H9 (cell line): ENCODE results near the gene TENM4. TPM values are rescaled to one million over a fixed set of nuclear protein-coding genes. Genes with fewer than 3 reads are reported as not detected.

ENCODE experiments used
- DNase-seq: peaks from one replicate; pipeline ENCODE4 v3.0.0-alpha.2; 2017
- H2AFZ ChIP-seq: one replicate; pipeline ENCODE4 v1.6.1; 2013; ENCODE audit warnings: mild to moderate bottlenecking, low read length, control low read depth, moderate library complexity
- H2AK5ac ChIP-seq: 2 replicates; pipeline ENCODE4 v1.6.1; 2013; ENCODE audit warnings: low read length, control low read depth, mixed read lengths; ENCODE audit not compliant: insufficient read length
- H2BK120ac ChIP-seq: one replicate; pipeline ENCODE4 v1.6.1; 2013; ENCODE audit warnings: low read depth, mild to moderate bottlenecking, low read length, control low read depth, inconsistent platforms; ENCODE audit not compliant: poor library complexity, severe bottlenecking
- H2BK12ac ChIP-seq: 2 replicates; pipeline ENCODE4 v1.6.1; 2013; ENCODE audit warnings: low read length, control low read depth, mixed read lengths, low read depth; ENCODE audit not compliant: insufficient read length
- H2BK15ac ChIP-seq: 2 replicates; pipeline ENCODE4 v1.6.1; 2013; ENCODE audit warnings: low read depth, low read length, control low read depth
- H2BK20ac ChIP-seq: one replicate; pipeline ENCODE4 v1.6.1; 2013; ENCODE audit warnings: low read depth, mild to moderate bottlenecking, low read length, control low read depth, inconsistent platforms; ENCODE audit not compliant: poor library complexity, severe bottlenecking
- H2BK5ac ChIP-seq: 2 replicates; pipeline ENCODE4 v1.6.1; 2013; ENCODE audit warnings: low read length, control low read depth, mixed read lengths; ENCODE audit not compliant: insufficient read length
- H3K14ac ChIP-seq: 2 replicates; pipeline ENCODE4 v1.6.1; 2013; ENCODE audit warnings: low read length, control low read depth; ENCODE audit not compliant: insufficient read depth
- H3K18ac ChIP-seq: 2 replicates; pipeline ENCODE4 v1.6.1; 2013; ENCODE audit warnings: low read depth, mild to moderate bottlenecking, mixed read lengths, low read length, control low read depth; ENCODE audit not compliant: insufficient read length
- H3K23ac ChIP-seq: 2 replicates; pipeline ENCODE4 v1.6.1; 2013; ENCODE audit warnings: low read length, control low read depth, mixed read lengths, low read depth; ENCODE audit not compliant: insufficient read length
- H3K23me2 ChIP-seq: 2 replicates; pipeline ENCODE4 v1.6.1; 2013; ENCODE audit warnings: low read depth, mild to moderate bottlenecking, mixed read lengths, low read length, control low read depth; ENCODE audit not compliant: insufficient read length, poor library complexity, severe bottlenecking
- H3K27ac ChIP-seq: 2 replicates; pipeline ENCODE4 v1.5.1; 2013; ENCODE audit warnings: low read length, control low read depth, mixed read lengths, low read depth; ENCODE audit not compliant: insufficient read length
- H3K27me3 ChIP-seq: 2 replicates; pipeline ENCODE4 v1.6.1; 2013; ENCODE audit warnings: low read length, control low read depth, inconsistent platforms; ENCODE audit not compliant: insufficient read depth
- H3K4ac ChIP-seq: 2 replicates; pipeline ENCODE4 v1.6.1; 2013; ENCODE audit warnings: low read depth, mild to moderate bottlenecking, control low read depth, inconsistent platforms, low read length, moderate library complexity
- H3K4me1 ChIP-seq: 2 replicates; pipeline ENCODE4 v1.6.1; 2013; ENCODE audit warnings: low read length, control low read depth, inconsistent platforms; ENCODE audit not compliant: insufficient read depth
- H3K4me2 ChIP-seq: 2 replicates; pipeline ENCODE4 v1.6.1; 2013; ENCODE audit warnings: low read length, control low read depth, mixed read lengths; ENCODE audit not compliant: insufficient read length, insufficient read depth
- H3K56ac ChIP-seq: 2 replicates; pipeline ENCODE4 v1.6.1; 2013; ENCODE audit warnings: low read depth, mild to moderate bottlenecking, mixed read lengths, low read length, control low read depth; ENCODE audit not compliant: insufficient read length
- H3K79me1 ChIP-seq: 2 replicates; pipeline ENCODE4 v1.6.1; 2013; ENCODE audit warnings: low read depth, mild to moderate bottlenecking, moderate library complexity, low read length, control low read depth, inconsistent platforms; ENCODE audit not compliant: insufficient read depth, poor library complexity, severe bottlenecking
- H3K79me2 ChIP-seq: 2 replicates; pipeline ENCODE4 v1.6.1; 2013; ENCODE audit warnings: low read length, control low read depth, inconsistent platforms; ENCODE audit not compliant: insufficient read depth
- H3K9ac ChIP-seq: 2 replicates; pipeline ENCODE4 v1.6.1; 2013; ENCODE audit warnings: low read length, control low read depth, mixed read lengths; ENCODE audit not compliant: insufficient read length; ENCODE audit errors: extremely low read depth
- H3K9me3 ChIP-seq: one replicate; pipeline ENCODE4 v1.6.1; 2013; ENCODE audit warnings: low read depth, low read length, inconsistent platforms; ENCODE audit not compliant: control insufficient read depth
- H3T11ph ChIP-seq: one replicate; pipeline ENCODE4 v1.6.1; 2013; ENCODE audit warnings: mild to moderate bottlenecking, low read length, control low read depth, inconsistent platforms
- H4K20me1 ChIP-seq: one replicate; pipeline ENCODE4 v1.6.1; 2013; ENCODE audit not compliant: control insufficient read depth, insufficient read length, insufficient read depth
- H4K5ac ChIP-seq: 2 replicates; pipeline ENCODE4 v1.6.1; 2013; ENCODE audit warnings: low read depth, mild to moderate bottlenecking, mixed read lengths, low read length, control low read depth; ENCODE audit not compliant: insufficient read length
- H4K8ac ChIP-seq: replicated peaks from 2 replicates; pipeline ENCODE4 v1.6.1; 2013; ENCODE audit warnings: low read length, control low read depth, mixed read lengths, low read depth; ENCODE audit not compliant: insufficient read length
- H4K91ac ChIP-seq: 2 replicates; pipeline ENCODE4 v1.6.1; 2013; ENCODE audit warnings: low read depth, mild to moderate bottlenecking, moderate library complexity, mixed read lengths, low read length, control low read depth; ENCODE audit not compliant: insufficient read length
- H3K27ac Mint-ChIP-seq, 3 experiments: 2 replicates in 2 of 3; 3 replicates in 1 of 3; pipeline ENCODE4 v1.8.0; 2020 to 2021; ENCODE audit warnings: mixed read lengths in 3 of 3, mild to moderate bottlenecking in 1 of 3, moderate library complexity in 1 of 3
- H3K27me3 Mint-ChIP-seq: 2 replicates; pipeline ENCODE4 v1.8.0; 2021; ENCODE audit warnings: low read depth, mild to moderate bottlenecking, moderate library complexity, mixed read lengths
- H3K36me3 Mint-ChIP-seq, 3 experiments: 2 replicates in 2 of 3; 3 replicates in 1 of 3; pipeline ENCODE4 v1.8.0; 2020 to 2021; ENCODE audit warnings: low read depth in 3 of 3, mixed read lengths in 3 of 3; ENCODE audit not compliant: insufficient read depth in 1 of 3
- H3K4me1 Mint-ChIP-seq, 2 experiments: 2 replicates each; pipeline ENCODE4 v1.8.0; 2020; ENCODE audit warnings: mixed read lengths in 2 of 2
- H3K4me3 Mint-ChIP-seq, 2 experiments: 2 replicates in 1 of 2; 3 replicates in 1 of 2; pipeline ENCODE4 v1.8.0; 2020 to 2021; ENCODE audit warnings: mild to moderate bottlenecking in 2 of 2, mixed read lengths in 2 of 2, moderate library complexity in 1 of 2
- H3K9me3 Mint-ChIP-seq, 2 experiments: 2 replicates in 1 of 2; 3 replicates in 1 of 2; pipeline ENCODE4 v1.8.0; 2020; ENCODE audit warnings: mild to moderate bottlenecking in 2 of 2, mixed read lengths in 2 of 2, moderate library complexity in 1 of 2
- CTCF ChIP-seq: fragments of 200-600 bp; sonication (generic); conservative IDR thresholded peaks from 3 replicates; pipeline ENCODE4 v1.8.0; 2021; ENCODE audit warnings: antibody characterized with exemption, mild to moderate bottlenecking
- WGBS: extraction: QIAGEN DNeasy Blood & Tissue Kit; methylation state at CpG from one replicate; pipeline ENCODE4 v1.1.7; 2013; ENCODE audit warnings: missing lambda C conversion rate, low lambda C conversion rate, mixed read lengths; ENCODE audit not compliant: insufficient read length; ENCODE audit errors: extremely low coverage; 5-methylcytosine and 5-hydroxymethylcytosine counted together
- total RNA-seq: library from RNA; stranded (reverse); gene quantifications from 2 replicates; pipeline ENCODE4 v1.2.1, GENCODE V29; 2021

The TENM4 gene
- total RNA-seq, 1 experiment from 2014 or later: 4.6 TPM

- Histone ChIP-seq H3K23ac (no peak overlapping the region), H3K4ac (no peak overlapping the region), H3K27ac (no peak overlapping the region), H3K4me1 (no peaks in the 10 kb centered on the region; the same call in 1 of the 2 replicates), H3K9ac (no peak overlapping the region), H4K8ac (no peak overlapping the region), H3K56ac (no peak overlapping the region), H2BK20ac (no peak overlapping the region), H2BK12ac (no peak overlapping the region), H2AFZ (no peak overlapping the region), H3K27me3 (no peaks in the 10 kb centered on the region), H3K14ac (no peak overlapping the region), H4K20me1 (no peaks in the 10 kb centered on the region), H3K79me1 (no peaks in the 10 kb centered on the region), H3K23me2 (no peaks in the 10 kb centered on the region), H3K9me3 (no peaks in the 10 kb centered on the region), H2BK5ac (no peak overlapping the region), H2BK15ac (no peak overlapping the region), H3K18ac (no peak overlapping the region), H4K91ac (no peak overlapping the region), H3K4me2 (no peak overlapping the region), H2BK120ac (no peak overlapping the region), H3T11ph (no peak overlapping the region), H3K79me2 (no peaks in the 10 kb centered on the region), H2AK5ac (no peak overlapping the region), H4K5ac (no peak overlapping the region)
- Mint-ChIP-seq H3K4me3 (no peak overlapping the region), H3K4me1 (peaks cover 33 to 52% of the 10 kb centered on the region in 2 experiments), H3K36me3 (no peaks in the 10 kb centered on the region), H3K27me3 (peaks cover 3% of the 10 kb centered on the region), H3K9me3 (no peaks in the 10 kb centered on the region; a peak in 1 of 5 replicates), H3K27ac (peak overlapping the region; percentile 13 to 89 (median 39); a peak in 3 of 7 replicates)
- no peak for TF ChIP-seq CTCF
- no CpG with 5 or more reads among the region's 2 CpGs for WGBS
- DNase-seq: no peak
Observed at GRCh38 chr11:79086056-79086455, 354.8 kb downstream of the TENM4 start.
